AML-193 (cell line): ENCODE results near the gene LYZL1.
"Not testable (repeated sequence)": the region's sequence is repeated elsewhere in the genome, so short reads cannot be mapped to it uniquely, and the experiment has no call there.

Experiments
- DNase-seq, 2 experiments: peaks; one replicate each; lab custom pipeline; 2025; lab: John Stamatoyannopoulos, UW

Gene LYZL1

DNA sequence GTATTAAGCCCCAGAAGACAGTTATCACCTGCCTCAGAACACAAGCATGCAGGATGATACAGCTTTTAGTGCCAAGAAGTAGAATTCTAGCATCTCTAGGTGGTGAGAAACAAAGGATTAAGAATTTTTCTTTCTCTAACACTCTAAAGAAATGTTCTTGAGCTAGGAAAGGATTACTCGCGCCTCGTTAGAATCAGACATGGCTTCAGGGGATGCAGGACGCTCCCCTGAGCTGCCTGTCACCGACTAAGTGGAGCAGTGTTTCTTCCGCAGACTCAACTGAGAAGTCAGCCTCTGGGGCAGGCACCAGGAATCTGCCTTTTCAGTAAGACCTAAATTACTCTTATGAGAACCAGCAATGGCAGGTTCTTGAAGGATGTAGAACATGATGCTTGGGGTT is at the start of gene LYZL1:
Gene LYZL1, plus strand, starts transcription at position 165 of the 400 bp plus-strand sequence. CDS start 2,798 bp downstream, outside the sequence.
- not testable (repeated sequence) for DNase-seq

GRCh38 chr10:29239569-29240472 is 49.0 kb upstream of the LYZL1 start:
- no peak for DNase-seq

DNA sequence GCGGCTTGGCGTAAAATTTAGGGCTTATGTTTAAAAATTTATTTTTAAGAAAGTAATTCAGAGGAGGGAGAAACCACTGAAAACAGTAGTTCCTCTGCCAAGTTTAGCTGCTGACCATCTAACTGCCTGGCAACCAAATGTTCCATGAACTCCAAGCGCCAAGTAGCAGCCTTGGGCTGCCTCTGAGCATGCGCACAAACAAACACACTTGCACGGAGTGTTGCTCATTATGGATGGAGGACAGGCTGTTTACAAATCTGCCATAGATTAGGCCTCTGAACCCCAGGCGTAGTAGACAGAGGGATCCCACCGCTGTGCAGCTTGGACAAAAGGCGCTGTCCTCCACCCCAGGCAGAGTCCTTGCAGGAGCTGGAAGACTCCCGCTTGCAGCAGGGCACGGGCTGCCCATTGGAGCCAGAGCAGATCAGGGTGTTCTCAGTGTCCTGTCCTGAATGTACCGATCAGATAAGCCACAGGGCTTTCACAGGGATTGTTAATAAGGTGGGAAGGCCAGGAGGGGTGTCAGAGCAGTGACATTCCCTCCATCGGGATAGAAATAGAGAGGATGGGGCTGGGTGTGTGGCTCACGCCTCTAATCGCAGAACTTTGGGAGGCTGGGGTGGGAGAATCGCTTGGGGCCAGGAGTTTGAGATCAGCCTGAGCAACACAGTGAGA is 47.7 kb upstream of the LYZL1 start:
- no peak for DNase-seq

DNA sequence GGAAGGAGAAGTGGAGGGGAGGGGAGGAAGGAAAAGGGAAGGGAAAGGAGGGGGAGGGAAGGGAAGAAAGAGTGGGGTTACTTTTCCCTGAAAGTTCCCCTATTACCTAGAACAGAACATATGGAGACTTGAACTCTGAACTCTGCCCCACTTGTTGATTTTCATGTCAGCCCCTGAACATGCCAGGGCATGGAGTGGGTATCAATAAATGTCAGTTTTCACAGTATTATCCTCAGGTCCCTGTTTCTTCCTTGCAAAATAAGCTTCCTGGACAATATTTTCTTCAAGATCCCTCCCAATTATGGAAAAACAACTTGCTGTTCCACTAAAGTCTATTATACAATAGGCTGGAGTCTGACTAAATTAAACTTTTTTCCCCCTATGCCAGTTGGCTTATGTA is 46.9 kb upstream of the LYZL1 start:
- no peak for DNase-seq

- DNase-seq = no peak
These were observed 45.8 kb upstream of the LYZL1 start for GRCh38 chr10:29243066-29243465.

- DNase-seq = no peak
These were observed 45.1 kb upstream of the LYZL1 start for GRCh38 chr10:29243750-29244149.

DNA sequence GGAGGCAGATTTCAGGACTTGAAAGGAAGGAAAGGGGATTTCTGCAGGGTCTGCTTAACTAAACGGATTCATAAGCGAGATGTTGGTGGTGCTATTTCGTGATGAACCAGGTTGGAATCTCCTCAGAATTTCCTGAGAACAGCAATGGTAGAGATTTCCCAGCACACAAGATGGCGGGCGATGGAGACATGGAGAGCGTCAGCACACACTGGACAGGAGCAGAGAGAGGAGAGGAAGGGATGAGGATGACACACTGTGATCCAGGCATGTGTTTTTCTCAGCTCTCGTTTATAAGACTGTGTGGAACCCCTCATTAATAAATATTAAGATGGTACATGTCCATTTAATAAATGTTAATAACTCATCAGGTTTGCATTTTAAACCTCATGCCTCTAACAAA is 43.9 kb upstream of the LYZL1 start:
- DNase-seq = no peak

DNA sequence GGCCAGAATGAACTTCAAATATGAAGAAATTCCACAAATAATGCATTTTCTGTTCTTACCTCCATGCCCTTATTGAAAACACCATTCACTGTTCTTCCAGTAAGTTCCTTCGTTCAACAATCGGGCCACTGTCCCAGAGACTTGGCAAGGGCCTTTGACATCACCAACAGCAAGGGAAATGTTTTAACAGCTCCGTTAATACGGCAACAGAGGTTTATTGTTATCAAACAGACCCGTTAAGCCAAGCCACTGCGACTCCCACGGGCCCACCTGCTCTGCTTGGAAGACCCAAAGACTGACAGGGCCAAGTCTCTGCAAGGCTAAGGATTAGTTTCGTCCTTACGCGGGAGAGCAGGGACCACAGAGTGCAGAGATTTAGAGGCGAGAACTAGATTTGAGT is 43.4 kb upstream of the LYZL1 start:
- DNase-seq = no peak

GRCh38 chr10:29246449-29246848 is 42.4 kb upstream of the LYZL1 start:
- DNase-seq = no peak

GRCh38 chr10:29248158-29248557 is 40.7 kb upstream of the LYZL1 start:
- no peak for DNase-seq

DNA sequence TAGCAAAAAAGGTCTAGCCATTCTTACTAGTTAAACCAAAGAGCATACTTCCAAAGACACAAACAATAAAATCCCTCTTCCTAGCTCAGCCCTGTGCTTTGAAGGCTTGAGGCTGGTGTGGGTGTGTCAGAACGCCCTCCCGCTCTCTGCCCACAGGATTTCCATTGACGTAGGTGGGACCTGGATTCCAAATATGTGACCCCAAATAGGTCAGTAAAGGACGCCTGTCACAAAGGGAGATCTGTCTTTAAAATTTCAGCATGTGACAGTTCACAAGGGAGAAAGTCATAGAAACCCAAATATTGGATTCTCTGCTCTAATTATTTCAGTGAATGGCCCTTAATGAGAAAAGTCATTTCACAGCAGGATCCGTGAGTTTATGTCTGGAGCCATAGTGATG is 39.9 kb upstream of the LYZL1 start:
- no peak for DNase-seq

- DNase-seq = no peak
These were observed 38.8 kb upstream of the LYZL1 start for GRCh38 chr10:29250066-29250465.

GRCh38 chr10:29252811-29253689 is 35.8 kb upstream of the LYZL1 start:
- no peak for DNase-seq

DNA sequence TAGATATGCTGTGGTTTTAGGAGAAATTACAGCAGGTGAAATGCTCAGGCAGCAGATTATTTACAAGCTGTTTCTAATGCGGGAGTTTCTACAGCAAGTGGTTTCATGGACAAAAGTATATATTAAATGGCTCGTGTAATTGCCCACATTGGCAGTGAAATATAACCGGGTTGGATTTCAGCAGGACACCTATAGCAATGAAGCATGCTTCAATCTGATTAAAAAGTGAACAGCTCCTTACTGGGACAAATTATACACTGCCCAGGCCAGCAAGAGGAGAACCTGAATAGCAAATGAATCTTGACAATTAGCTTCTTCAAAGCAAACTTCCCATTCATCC is 35.2 kb upstream of the LYZL1 start:
- no peak for DNase-seq

- DNase-seq = no peak
These were observed 34.5 kb upstream of the LYZL1 start for GRCh38 chr10:29254123-29255046.

GRCh38 chr10:29255104-29255503 is 33.8 kb upstream of the LYZL1 start:
- no peak for DNase-seq

- no peak for DNase-seq
These were observed 32.9 kb upstream of the LYZL1 start for GRCh38 chr10:29256019-29256418.

GRCh38 chr10:29256586-29256985 is 32.3 kb upstream of the LYZL1 start:
- DNase-seq = no peak

GRCh38 chr10:29257106-29257783 is 31.6 kb upstream of the LYZL1 start:
- DNase-seq = no peak

- DNase-seq = no peak
These were observed 31.1 kb upstream of the LYZL1 start for GRCh38 chr10:29257784-29258135.

- DNase-seq = no peak
These were observed 29.4 kb upstream of the LYZL1 start for GRCh38 chr10:29259498-29259897.
